NCI-H2081 (cell line): ENCODE measurements around the gene IER3IP1.
"Not testable (repeated sequence)": the region's sequence is repeated elsewhere in the genome, so short reads cannot be mapped to it uniquely, and the experiment has no call there.

Source experiments
- DNase-seq, 2 experiments: peaks; one replicate each; lab custom pipeline; 2025; lab: John Stamatoyannopoulos, UW

The IER3IP1 gene

DNA sequence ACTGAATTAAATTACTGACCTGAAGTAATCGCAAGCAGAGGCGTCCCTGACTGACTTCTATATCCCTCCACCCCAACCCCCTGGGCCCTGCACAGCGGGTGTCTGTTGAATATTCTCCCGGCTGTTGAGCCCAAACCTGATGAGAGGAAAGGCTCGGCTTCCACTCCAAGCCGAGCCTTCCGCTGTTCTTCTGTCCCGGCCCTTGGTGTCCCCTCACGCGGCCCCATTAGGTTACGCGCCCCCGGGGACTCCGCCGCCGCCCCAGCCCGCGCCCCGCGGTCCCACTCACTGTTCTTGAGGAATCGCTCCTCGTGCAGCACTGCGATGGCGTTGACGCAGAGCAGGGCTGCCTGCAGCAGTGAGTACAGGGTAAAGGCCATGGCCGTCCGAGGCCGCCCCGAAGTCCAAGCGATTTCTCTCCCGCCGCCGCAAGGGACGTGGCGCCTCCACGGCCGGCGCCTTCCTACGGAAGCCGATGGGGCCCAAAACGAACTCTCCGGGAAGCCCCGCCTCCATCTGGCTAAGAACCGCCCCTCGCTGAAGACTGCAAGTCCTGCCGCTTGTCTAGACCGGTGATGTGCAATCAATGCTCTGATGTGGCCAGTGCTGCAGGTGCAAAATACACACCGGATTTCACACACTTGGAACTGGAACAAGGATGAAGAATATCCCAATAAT lies at the start of gene IER3IP1:
Gene IER3IP1, minus strand, starts transcription at position 467 of the 678 bp plus-strand sequence. Its CDS starts 87 bp downstream, at position 380.
- DNase-seq: peak; percentile 79 to 92

DNA sequence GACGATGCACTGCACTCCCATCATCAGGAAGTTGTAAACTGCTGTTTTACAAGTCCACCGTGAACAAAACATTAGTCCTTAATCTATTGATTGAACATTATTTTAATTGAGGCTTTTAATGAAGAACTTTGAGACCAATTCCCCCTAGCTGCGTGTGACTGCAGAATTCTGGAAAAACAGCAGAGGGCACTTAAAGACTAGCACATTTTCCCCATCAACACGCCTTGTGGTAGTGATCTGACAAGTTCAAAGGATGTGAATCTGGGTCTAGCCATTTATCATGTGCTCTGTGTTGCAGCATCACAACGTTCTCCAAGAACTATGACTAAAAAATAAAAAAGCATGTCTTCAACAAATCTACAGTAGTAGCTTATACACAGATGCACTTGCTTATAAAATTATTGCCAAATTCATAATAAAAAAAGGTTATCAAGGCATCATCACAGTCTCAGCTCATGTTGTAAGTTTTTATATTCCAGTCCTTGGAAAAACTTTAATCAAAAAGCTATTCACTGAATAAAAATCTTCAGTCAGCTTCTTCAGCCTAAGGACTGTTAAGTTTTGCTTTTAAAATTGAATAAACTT lies 39.5 kb upstream of the IER3IP1 start:
- peak; percentile 19 to 46 for DNase-seq

DNA sequence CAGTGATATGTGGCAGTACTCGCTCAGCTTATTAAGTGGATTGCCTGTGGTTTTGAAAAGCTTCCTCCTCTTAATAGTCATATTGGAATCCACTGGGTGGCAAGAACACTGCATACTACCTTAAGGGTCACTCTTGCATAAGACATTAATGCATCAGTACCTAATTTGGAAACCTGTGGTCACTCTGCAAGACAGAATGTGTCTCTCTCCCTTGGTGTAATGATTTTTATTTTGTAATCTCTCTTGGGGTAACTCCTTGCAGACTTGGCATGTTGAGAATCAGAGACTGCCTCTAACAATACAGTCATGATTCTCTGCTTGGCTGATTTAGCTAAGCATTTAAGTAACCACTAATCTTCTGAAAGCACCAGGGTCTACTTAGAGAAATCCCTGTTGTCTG lies 33.0 kb upstream of the IER3IP1 start:
- no peak for DNase-seq

- DNase-seq: no peak
Measured at GRCh38 chr18:47206945-47207637, 30.9 kb upstream of the IER3IP1 start.

DNA sequence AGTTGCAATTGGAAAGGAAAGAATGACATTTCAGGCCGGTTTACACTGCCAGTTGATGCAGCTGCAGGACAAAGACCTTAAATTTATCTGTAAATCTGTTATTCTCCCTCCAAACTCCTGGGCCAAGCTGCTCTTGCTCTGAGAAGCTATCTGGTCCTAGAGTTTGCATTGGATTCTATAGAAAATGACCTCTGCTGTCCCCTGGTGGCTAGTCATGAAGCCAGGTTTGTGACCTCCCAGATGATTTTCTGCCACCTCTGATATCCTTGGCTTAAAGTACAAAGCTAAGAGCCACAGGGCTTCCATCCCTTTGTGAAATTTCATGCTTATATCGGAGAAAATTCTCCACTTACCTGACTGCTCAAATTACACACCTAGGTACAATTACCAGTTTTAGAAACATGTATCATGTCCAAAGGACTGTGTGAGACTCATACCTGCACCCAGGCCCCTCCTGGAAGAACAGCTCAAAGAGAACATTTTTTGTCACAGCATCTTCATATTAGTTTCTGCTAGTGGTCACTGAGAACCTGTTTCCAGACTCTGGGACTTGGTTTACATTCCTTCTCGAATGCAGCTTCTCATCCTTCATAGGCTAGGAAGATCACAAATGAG lies 28.9 kb upstream of the IER3IP1 start:
- DNase-seq: peak in 1 of 2 experiments; percentile 7

- DNase-seq: no peak
Measured at GRCh38 chr18:47203626-47204464, 27.7 kb upstream of the IER3IP1 start.

DNA sequence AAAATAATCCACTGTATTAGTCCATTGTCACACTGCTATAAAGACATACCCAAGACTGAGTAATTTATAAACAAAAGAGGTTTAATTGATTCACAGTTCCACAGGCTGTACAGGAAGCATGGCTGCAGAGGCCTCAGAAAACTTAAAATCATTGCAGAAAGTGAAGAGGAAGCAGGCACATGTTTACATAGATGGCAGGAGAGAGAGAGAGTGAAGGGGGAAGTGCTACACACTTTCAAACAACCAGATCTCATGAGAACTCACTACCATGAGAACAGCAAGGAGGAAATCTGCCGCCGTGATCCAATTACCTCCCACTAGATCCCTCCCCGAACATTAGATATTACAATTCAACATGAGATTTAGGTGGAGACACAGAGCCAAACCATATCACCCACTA lies 19.8 kb upstream of the IER3IP1 start:
- not testable (repeated sequence) for DNase-seq

DNA sequence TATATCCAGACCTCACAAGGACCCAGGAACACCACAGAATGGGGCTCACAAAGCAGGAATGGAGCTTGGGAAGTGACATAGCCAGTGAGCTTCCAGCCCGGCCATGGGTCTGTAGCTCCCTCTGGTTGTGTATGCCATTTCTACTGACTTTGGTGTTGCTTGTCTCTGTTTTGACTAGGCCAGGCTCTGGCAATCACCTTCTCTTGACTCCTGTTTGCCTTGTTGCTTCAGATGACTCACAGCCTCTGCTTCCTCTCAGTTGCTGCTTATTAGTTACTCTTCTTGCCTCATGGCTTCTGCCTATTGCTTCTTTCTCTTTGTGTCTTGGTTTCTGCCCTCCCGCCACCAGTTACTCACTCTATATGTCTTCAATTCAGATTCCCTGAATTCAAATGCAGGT lies 15.8 kb upstream of the IER3IP1 start:
- no peak for DNase-seq

GRCh38 chr18:47187721-47188120 lies 11.6 kb upstream of the IER3IP1 start:
- DNase-seq: no peak

- peak; percentile 5 to 35 for DNase-seq
Measured at GRCh38 chr18:47184419-47185050, 8.4 kb upstream of the IER3IP1 start.

DNA sequence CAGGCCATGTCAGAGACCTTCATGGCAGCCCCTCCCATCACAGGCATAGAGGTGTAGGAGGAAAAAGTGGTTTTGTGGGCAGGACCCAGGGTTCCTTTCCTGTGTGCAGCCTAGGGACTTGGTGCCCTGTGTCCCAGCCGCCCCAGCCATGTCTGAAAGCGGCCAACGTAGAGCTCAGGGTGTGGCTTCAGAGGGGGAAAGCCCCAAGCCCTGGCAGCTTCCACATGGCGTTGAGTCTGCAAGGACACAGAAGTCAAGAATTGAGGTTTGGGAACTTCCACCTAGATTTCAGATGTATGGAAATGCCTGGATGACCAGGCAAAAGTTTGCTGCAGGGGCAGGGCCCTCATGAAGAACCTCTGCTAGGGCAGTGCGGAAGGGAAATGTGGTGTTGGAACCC lies 6.0 kb upstream of the IER3IP1 start:
- not testable (repeated sequence) for DNase-seq

- no peak for DNase-seq
Measured at GRCh38 chr18:47180765-47181164, 4.6 kb upstream of the IER3IP1 start.

- peak; percentile 20 to 62 for DNase-seq
Measured at GRCh38 chr18:47179520-47179919, 3.4 kb upstream of the IER3IP1 start.

DNA sequence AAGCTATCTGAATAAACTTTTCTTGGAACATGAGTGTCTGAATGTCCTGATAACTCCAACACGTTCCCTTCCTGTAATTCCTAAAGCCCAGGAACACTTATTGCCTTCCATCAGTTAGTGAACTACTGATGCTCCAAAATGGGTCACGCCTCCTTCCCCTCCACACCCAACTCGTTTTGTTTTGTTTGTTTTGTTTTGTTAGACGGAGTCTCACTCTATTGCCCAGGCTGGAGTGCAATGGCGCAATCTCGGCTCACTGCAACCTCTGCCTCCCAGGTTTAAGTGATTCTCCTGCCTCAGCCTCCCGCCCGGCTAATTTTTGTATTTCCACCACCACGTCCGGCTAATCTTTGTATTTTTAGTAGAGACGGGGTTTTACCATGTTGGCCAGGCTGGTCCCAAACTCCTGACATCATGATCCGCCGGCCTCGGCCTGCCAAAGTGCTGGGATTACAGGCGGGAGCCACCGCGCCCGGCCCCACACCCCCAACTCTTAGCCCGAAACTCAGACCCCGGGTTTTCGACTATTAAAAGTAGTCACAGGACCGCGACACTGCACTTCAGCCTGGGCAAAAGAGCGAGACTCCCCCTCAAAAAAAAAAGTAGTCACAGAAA lies 774 bp downstream of the IER3IP1 start:
- no peak for DNase-seq

- DNase-seq: no peak
Measured at GRCh38 chr18:47174545-47175116, 1.5 kb downstream of the IER3IP1 start.

DNA sequence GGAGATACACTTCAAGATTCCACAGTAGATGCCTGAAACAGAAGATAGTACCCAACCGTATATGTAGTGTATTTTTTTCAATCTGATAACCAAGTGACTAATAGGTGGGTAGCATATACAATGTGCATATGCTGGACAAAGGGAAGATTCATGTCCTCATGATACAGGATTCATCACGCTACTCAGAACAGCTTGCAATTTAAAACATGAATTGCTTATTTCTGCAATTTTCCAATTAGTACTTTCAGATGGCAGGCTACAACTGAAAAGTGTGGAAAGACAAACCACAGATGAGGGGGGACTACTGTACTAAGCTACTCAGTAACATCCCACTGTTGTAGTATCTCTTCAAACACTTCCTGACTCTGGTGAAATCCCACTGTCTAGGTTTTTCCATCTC lies 3.7 kb downstream of the IER3IP1 start:
- no peak for DNase-seq

DNA sequence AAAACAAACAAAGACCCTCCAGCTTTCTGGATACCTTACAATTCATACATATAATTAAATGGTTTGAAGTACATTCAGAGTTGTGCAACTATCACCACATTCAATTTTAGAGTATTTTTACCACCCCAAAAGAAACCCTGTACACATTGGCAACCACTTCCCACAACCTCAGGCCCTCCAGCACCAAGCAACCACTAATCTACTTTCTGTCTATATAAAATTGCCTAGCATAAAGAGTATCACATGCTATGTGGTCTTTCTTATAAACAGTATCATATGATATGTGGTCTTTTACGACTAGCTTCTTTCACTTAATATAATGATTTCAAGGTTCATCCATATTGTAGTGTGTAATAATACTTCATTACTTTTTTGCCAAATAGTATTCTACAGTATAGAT lies 7.3 kb downstream of the IER3IP1 start:
- no peak for DNase-seq

DNA sequence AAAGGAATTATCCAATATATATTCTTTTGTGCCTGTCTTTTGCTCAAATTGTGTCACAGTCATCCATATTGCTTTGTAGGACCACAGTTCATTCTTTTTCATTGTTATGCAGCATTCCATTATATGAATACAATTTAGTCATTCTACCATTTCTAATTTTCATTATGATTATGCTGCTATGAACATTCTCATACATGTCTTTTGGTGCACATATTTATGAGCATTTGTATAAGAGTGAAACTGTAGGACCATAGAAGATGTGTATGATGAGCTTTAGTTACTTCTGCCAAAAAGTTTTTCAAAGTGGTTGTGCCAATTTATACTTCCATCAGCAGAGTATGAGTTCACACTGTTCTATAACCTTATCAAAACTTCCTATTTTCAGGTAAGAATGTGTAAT lies 7.7 kb downstream of the IER3IP1 start:
- no peak for DNase-seq

DNA sequence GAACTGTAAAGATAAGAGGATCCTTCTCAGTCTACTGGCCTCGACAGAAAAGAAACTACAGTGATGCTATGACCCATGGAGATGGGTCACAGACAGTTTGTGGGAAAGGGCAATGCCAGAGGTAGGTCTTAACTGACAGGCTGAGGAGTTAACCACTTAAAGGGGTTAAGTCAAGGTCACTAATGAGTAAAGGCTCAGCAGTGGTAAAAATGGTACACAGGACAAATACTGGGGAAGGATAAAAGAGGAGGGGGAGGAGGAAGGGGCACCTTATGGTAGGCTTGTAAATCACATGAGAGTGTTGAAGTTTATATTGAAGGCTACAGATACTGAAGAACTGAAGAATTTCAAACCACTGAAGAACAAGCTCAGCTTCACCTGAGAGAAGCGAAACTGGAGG lies 9.9 kb downstream of the IER3IP1 start:
- no peak for DNase-seq

DNA sequence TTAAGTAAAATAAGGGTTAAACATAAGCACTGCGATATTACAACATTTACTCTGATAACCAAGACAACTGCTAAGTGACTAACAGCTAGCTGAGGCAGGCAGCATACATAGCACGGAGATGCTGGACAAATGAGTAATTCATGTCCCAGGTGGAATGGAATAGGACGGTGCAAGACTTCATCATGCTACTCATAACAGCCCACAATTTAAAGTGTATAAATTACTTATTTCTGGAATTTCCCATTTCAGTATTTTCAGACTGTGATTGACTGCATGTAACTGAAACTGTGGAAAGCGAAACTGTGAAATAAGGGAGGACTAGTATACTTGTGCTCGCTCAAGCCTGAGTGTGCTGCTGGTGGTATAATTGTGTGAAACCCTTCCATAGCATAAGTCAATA lies 12.9 kb downstream of the IER3IP1 start:
- no peak for DNase-seq

DNA sequence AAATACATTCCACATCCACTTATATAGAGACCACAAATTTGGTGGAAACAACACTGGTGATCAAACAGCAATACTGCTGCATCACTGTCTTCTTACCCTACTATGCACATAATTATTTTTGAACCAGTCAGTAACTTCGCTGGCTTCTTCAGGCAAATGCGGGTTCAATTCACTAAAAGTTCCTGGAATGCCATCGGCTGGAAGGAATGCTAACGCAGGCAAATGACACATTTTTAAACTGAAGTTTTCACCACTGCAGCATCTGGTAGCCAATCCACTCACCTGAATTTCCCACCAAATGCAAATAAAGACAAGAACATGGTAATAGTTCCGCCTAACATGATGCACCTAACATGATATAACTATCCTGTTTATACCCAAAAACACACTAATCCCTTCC lies 15.9 kb downstream of the IER3IP1 start:
- no peak for DNase-seq
